Hematopoietic multipotent progenitor cell treated with erythropoietin and hydrocortisone succinate and interleukin-3 and kit ligand, for 17 days (in vitro differentiated cells): ENCODE measurements around the gene DSCAM.

Experiments
- DNase-seq: peaks from one replicate; pipeline ENCODE4 v3.0.0-alpha.2; 2015; ENCODE audit warnings: low spot score

Gene DSCAM

GRCh38 chr21:40547906-40548513 lies 298.9 kb downstream of the DSCAM start:
- DNase-seq: no peak

- no peak for DNase-seq
Observed at GRCh38 chr21:40546647-40547046, 300.3 kb downstream of the DSCAM start.

- no peak for DNase-seq
Observed at GRCh38 chr21:40540216-40540615, 306.7 kb downstream of the DSCAM start.

- DNase-seq: no peak
Observed at GRCh38 chr21:40534886-40535285, 312.1 kb downstream of the DSCAM start.

GRCh38 chr21:40531431-40532110 lies 315.4 kb downstream of the DSCAM start:
- DNase-seq: no peak

- DNase-seq: no peak
Observed at GRCh38 chr21:40531016-40531415, 315.9 kb downstream of the DSCAM start.

GRCh38 chr21:40517646-40518045 lies 329.3 kb downstream of the DSCAM start:
- no peak for DNase-seq

GRCh38 chr21:40516335-40516734 lies 330.6 kb downstream of the DSCAM start:
- no peak for DNase-seq

- DNase-seq: no peak
Observed at GRCh38 chr21:40512590-40512989, 334.4 kb downstream of the DSCAM start.

- no peak for DNase-seq
Observed at GRCh38 chr21:40507978-40508377, 339.0 kb downstream of the DSCAM start.

- DNase-seq: no peak
Observed at GRCh38 chr21:40505681-40506080, 341.3 kb downstream of the DSCAM start.

- no peak for DNase-seq
Observed at GRCh38 chr21:40505244-40505643, 341.7 kb downstream of the DSCAM start.

GRCh38 chr21:40504825-40505224 lies 342.1 kb downstream of the DSCAM start:
- no peak for DNase-seq

- DNase-seq: no peak
Observed at GRCh38 chr21:40496116-40496515, 350.8 kb downstream of the DSCAM start.

GRCh38 chr21:40490408-40490807 lies 356.6 kb downstream of the DSCAM start:
- DNase-seq: no peak

GRCh38 chr21:40489001-40489400 lies 358.0 kb downstream of the DSCAM start:
- no peak for DNase-seq

- no peak for DNase-seq
Observed at GRCh38 chr21:40481764-40482163, 365.2 kb downstream of the DSCAM start.

- DNase-seq: no peak
Observed at GRCh38 chr21:40474513-40474912, 372.4 kb downstream of the DSCAM start.

GRCh38 chr21:40472013-40472412 lies 374.9 kb downstream of the DSCAM start:
- DNase-seq: no peak

- DNase-seq: no peak
Observed at GRCh38 chr21:40471103-40471502, 375.9 kb downstream of the DSCAM start.

GRCh38 chr21:40466893-40467483 lies 380.0 kb downstream of the DSCAM start:
- no peak for DNase-seq

GRCh38 chr21:40465382-40465781 lies 381.6 kb downstream of the DSCAM start:
- DNase-seq: no peak

GRCh38 chr21:40463176-40463575 lies 383.8 kb downstream of the DSCAM start:
- DNase-seq: no peak

- DNase-seq: no peak
Observed at GRCh38 chr21:40461008-40461407, 385.9 kb downstream of the DSCAM start.
